ENCODE measurements around the gene ELK3.

DNA sequence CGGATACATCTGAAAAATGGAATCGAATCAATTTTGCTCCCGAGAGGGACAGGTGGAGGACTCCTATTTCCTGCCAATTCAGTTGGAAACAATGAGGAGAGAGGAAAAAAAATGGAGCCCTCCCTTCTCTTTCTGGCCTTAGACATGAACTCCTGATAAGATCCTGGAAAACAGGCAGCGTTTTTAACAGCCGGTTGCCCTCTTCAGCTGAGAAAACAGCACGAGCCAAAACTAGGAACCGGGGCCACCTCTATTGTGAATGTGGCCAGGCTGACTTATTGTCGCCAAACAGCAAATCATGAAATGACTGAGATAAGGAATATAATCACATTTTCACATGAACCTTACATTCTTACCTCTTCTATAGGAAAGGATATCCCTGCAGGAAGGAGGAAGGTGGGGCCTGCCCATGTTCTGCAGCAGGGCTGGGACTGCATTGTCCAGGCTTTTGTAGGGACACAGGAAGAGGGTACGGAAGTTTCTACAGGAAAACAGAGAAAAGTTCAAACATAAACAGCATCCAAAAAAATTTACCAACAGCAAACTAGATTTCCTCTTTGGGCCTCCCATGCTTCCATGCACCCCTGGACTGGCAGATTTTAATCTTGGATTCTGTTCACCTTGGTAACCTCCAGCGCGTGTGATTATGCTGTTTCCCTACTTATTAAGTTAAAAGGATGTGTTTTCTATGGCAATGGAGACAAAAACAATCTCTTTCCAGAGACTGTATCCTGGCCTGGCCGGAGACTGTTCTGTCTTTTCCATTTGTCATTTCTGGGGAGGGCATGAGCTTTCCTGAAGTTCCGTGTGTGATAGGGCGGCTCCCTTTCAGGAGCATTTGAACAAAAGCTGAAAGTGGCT lies 29.0 kb upstream of the ELK3 start:
- TF ChIP-seq, protein P1, sequence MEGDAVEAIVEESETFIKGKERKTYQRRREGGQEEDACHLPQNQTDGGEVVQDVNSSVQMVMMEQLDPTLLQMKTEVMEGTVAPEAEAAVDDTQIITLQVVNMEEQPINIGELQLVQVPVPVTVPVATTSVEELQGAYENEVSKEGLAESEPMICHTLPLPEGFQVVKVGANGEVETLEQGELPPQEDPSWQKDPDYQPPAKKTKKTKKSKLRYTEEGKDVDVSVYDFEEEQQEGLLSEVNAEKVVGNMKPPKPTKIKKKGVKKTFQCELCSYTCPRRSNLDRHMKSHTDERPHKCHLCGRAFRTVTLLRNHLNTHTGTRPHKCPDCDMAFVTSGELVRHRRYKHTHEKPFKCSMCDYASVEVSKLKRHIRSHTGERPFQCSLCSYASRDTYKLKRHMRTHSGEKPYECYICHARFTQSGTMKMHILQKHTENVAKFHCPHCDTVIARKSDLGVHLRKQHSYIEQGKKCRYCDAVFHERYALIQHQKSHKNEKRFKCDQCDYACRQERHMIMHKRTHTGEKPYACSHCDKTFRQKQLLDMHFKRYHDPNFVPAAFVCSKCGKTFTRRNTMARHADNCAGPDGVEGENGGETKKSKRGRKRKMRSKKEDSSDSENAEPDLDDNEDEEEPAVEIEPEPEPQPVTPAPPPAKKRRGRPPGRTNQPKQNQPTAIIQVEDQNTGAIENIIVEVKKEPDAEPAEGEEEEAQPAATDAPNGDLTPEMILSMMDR (IDR thresholded peaks at IDR 0.05; ENCODE audit: insufficient read depth, low read length, poor library complexity, severe bottlenecking) = no peak
- TF ChIP-seq EZH2phosphoT487 (conservative IDR thresholded peaks at IDR 0.05; ENCODE audit: low read length) = no peak
